NCI-H446 (cell line): ENCODE results near the gene F5.
"Not testable (repeated sequence)": the region's sequence is repeated elsewhere in the genome, so short reads cannot be mapped to it uniquely, and the experiment has no call there.

ENCODE experiments used
- DNase-seq, 2 experiments: peaks; one replicate each; lab custom pipeline; 2025; lab: John Stamatoyannopoulos, UW

The F5 gene

GRCh38 chr1:169508432-169509338 lies 77.6 kb downstream of the F5 start:
- DNase-seq = no peak

DNA sequence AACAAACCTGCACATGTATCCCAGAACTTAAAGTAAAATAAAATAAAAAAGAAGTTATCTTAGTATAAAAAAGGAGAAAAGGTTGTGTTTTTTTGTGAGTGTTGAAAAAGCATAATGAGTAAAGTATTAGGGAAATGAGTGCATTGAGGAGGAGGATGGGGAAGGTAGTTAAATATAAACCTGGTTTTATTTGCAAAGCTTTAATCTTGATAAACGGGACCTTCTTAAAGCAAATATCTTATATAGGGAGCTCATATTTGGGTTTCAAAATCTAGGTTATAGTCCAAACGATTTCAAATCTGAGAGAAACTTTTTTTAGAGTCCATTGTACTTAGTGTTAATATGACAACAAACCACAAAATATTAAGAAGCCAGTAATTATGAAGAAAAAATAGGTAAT lies 78.9 kb downstream of the F5 start:
- DNase-seq = no peak

GRCh38 chr1:169503601-169504000 lies 82.7 kb downstream of the F5 start:
- not testable (repeated sequence) for DNase-seq

GRCh38 chr1:169499807-169500206 lies 86.5 kb downstream of the F5 start:
- no peak for DNase-seq

- DNase-seq = no peak
These were observed 89.0 kb downstream of the F5 start for GRCh38 chr1:169497317-169497716.

DNA sequence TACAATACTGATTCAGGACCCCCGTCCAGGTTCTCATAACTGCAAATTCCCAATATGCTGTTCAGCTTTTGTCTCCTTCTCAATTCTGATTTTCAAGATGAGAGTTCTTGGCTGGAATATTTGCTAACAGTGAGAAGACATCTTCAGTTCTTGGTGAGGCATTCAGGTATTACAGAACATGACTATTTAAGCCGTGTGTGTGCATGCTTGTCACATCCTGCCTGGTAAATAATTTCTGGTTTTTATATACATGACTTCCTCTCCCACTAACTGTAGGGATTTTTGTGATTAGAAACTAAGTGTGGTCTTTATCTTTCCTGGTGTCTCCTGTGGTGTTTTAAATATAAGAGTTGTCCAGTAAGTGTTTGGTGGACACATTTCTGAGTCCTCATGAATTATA lies 90.4 kb downstream of the F5 start:
- DNase-seq = no peak

DNA sequence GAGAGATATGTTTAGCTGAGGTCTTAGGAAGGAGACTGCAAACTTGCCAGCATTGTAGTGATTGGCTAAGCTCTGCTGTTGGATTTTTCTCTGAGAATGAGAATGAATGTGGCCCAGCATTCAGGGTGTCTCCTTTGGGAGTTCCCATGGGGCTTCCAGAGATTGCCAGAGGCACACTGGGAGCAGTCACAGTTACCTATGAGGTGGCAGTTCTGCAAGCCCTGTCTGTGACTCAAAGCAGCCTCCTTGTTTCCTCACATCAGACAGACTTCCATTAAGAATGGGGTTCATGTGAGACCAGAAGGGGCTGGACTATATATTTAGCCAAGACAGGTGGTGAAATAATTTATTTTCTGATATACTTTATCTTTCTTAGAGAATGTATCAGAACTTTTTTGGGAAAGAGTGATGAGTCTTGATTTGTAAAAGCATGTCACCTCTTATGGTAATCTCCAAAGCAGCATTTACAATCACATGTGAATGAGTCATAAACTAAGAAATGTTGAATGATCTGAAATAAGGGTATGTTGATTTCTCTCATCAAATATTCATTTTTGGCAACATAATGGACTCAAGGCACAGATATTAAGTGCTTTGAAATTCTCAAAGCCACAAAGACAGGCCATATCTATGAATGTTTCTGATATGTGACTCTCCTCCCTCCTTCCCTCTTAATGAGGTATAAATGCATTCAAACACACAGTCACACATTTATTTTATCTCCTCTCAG lies 91.1 kb downstream of the F5 start:
- DNase-seq = no peak

- DNase-seq = no peak
These were observed 91.9 kb downstream of the F5 start for GRCh38 chr1:169494343-169494742.

GRCh38 chr1:169493251-169493650 lies 93.0 kb downstream of the F5 start:
- DNase-seq = no peak

DNA sequence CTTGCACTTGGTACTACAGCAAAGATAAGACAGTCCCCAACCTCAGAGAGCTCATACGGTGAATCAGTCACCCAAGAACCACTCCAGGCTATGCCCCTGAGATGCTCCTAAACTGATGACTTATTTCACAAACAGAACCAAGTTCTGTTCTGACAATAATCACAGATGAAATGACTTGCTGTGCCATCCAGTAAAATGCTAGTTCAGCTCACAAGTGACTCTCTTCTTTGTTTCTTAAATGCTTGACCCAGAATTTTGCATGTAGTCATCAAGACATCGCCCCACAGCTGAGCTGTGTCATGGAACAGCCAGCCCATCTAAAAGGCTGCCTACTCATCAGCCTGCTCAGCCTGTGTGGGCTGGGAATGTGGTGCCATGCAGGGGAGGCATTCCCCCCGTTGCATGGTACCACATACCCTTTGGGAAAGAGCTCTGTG lies 94.4 kb downstream of the F5 start:
- no peak for DNase-seq

DNA sequence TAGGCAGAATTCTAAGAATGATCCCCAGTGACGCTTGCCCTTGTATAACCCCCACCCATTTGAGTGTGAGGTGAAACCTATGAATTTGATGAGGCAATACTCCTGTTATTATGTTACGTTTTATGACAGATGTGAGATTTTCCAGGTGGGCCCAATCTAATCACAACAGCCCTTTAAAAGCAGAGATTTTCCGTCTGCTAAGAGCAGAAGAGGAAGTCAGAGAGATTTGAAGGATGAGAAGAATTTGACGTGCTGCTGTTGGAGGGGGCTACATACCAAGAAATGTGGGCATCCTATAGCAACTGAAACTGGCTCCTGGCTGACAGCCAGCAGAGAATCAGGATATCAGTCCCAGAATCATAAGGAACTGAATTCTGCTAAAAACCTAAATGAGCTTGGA lies 98.1 kb downstream of the F5 start:
- DNase-seq = no peak

- DNase-seq = no peak
These were observed 98.7 kb downstream of the F5 start for GRCh38 chr1:169487561-169487960.

DNA sequence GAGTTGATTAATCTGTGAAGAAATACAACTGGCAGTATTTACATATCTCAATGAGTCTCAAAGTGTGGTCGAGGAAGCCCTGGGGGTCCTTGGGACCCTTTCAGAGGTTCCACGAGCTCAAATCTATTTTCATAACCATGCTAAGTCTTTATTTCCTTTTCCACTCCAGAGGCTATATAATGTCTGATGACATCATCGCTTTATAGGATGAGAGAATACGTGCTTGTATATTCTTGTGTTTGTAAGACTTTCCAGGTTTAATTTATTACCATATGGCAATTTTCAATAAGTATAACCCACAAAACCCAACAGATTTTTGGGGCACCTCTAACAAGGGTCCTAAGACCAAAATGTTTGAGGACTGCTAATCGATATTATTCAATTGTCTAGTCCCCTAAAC lies 99.1 kb downstream of the F5 start:
- no peak for DNase-seq

GRCh38 chr1:169486281-169487051 lies 99.8 kb downstream of the F5 start:
- peak in 1 of 2 experiments; percentile 32 for DNase-seq

DNA sequence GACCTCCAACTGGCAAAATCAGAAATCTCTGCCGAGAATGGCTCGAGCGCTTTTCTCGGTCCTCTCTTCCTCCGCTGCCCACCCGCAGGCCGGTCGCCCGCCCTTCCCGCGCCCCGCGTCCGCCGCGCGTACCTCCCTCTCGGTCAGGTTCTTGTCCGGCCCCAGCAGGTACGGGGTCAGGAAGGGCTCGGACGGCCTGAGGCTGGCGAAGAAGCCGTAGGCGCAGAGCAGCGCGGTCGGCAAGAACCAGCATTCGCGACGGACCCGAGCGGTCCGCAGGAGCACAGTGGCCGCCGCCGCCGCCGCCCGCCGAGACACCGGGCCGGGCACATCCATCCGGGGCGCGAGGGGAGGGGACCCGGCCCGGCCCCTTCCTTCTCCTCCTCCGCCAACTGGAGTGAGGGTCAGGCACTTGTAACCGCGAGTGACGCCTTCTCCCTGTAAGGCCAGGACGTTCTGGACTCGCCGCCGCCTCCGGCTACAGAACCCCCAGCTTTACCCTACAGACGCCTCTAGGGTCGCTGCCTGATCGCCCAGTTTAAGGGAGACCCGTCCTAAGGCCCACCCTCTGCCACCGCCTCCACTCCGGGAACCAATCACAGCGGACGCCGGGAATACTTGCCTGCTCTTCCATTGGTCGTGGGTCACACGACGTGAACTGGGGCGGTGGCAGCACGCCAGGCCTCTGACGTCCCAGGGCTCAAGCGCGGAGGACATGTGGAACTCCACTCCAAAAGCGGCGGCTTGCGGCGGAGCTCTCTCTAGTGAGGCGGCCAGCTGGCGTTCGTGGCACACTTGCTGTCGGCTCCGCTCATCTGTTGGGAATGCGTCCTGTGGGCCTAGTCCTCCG lies 100.6 kb downstream of the F5 start, which contains the start of gene SLC19A2:
Gene SLC19A2 (minus strand): TSS at position 514 of the 850 bp plus-strand sequence. CDS start 178 bp downstream, at position 336.
- DNase-seq = peak; percentile 99 to 100

DNA sequence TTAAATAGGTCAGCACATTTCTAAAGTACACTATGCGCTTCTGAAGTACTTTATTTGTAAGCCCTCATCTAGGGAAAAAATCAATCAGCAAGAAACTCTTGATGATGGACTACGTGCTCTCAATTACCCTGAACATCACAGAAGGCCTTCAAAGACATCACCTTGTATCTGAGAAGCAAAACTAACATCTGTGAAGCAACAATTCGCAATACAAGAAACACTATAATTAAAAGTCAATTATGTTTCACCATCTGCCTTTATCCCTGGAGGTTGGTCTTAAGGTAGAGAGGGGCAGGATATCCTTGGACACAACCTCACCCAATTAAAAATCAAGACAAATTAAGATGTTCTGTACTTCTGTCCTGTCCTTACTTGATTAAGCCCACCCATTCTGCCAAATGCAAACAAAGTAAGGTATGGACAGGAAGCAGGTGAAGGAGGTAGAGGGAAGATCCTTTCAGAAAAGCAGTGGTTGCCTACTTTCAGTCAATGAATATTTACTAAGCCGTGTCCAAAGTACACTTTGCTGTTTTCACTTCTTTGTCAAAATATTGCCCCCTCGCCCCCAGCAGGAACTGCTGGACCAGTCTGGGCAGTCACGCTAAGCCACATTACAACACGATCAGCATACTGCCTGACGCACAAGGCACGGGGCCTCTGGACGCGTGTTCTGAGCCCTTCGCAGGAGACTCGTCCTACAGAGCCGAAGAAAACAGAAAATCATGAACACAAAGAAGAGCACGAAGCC lies 101.4 kb downstream of the F5 start:
- DNase-seq = peak in 1 of 2 experiments; percentile 17

- no peak for DNase-seq
These were observed 102.2 kb downstream of the F5 start for GRCh38 chr1:169484101-169484500.

- peak in 1 of 2 experiments; percentile 14 for DNase-seq
These were observed 102.7 kb downstream of the F5 start for GRCh38 chr1:169483500-169483966.

DNA sequence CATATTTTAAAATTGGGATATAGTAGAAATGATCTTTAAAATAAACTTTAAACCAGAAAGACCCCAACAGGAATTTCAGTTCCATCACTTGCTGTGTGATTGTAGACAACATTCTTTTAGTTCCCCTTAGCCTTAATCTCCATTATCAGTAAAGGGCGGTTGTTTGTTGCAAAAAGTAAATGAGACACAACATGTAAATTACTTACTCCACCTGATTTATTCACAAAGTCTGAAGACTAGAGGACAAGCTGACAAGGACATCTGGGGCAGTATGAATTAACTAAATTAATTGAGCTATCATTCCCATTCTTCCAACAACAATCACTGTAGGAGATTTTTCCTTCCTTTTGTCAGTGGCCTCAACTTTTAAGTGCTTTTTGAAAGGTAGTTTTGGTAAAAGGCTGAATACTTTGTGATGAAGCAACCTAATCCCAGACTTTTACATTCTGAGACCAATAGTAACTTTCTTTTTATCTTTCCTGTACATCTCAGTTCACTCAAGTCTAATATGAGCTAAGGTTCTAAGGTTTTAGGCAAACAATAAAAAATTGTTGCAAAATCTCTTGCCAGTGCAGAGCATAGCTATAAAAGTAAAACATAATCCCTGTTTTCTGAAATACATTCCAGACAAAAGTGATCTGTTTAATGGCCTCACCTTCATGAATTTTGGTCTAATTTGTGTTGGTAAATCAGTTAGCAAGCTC lies 106.8 kb downstream of the F5 start:
- DNase-seq = no peak
